Measurements from ENCODE around the gene GSN. TPM values are rescaled to one million over a fixed set of nuclear protein-coding genes. Genes with fewer than 3 reads are reported as not detected.

GSN gene
- total RNA-seq, 1 donor from 2014 or later, result 249 TPM

DNA sequence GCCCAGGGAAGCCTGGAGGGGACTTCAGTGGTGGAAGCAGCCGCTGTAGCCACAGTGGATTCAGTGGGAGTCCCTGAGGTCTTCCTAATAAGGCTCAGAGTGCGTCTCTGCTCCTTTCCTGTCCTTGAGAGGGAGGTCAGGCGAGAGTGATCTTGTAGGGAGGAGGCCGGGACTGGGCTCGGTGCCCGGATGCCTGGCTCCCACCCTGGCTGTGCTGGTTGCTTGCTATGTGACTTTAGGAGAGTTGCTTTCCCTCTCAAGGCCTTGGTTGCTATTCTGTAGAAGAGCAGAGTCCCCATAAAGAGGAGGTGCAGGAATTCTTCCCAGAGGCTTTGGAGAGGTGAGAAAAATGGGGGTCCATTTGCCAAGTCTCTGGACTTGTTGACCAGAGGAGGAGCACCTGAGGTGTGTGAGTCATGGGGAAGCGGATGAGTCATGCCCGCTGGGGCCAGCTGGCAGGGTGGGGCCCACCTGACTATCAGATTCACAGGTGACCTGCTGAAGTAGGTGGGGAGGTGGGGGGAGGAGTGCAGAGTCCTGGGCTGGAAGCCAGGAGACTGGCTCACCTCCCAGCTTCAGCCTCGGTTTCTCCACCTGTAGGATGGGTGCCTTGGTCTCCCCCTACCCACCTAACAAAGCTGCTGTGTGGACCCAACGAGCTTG, 13.8 kb downstream of the GSN start:
- H3K36me3 Mint-ChIP-seq (ENCODE audit: unreplicated experiment), result peaks cover 21% of the 10 kb centered on the region
- peak overlapping the region; percentile 54 for H3K27ac Mint-ChIP-seq (ENCODE audit: unreplicated experiment)
- no peak for TF ChIP-seq CTCF (IDR thresholded peaks at IDR 0.05)
- no peak for DNase-seq (ENCODE audit: extremely low spot score, unreplicated experiment)
- H3K4me1 Mint-ChIP-seq (ENCODE audit: unreplicated experiment), result peaks cover 84% of the 10 kb centered on the region
- no peak overlapping the region for H3K4me3 Mint-ChIP-seq (ENCODE audit: unreplicated experiment)
- H3K9me3 Mint-ChIP-seq (ENCODE audit: unreplicated experiment), result no peaks in the 10 kb centered on the region
- H3K27me3 Mint-ChIP-seq (ENCODE audit: unreplicated experiment), result no peaks in the 10 kb centered on the region

DNA sequence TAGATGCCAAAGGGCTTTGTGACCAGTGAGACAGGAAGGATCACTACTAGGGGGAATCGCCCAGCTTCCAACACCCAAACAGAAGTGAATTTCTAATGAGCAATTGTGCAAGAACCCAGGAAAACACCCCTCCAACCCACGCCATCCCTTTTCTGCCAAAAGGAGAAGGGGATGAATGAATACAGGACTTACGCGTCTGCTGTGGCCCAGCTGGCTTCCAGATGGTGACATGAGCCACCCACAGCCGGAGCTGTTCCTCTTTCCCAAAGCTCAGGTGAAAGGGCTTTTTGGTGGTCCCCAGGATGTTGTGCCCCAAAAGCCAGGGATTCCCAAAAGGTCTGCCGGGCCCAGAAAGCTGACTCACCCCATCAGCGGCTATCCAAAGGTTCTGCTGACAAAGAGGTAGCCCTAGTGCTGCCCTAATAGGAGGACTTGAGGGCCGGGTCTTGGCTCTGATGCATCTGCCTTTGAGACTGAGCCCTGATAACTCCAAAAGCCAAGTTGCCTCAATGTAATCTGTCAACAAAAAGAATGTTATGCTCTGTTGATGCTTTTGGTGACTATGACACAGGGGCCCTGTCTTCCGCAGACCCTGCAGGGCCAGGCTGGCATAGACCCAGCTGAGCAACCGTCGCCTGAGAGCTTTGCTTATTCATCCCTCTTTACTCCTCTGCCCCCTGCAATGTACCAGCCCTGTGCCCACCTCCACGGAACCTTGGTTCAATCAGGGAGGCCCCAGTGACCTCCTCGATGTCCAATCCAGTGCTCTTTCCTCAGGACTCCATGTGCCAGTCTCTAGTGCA, 14.5 kb downstream of the GSN start:
- no peaks in the 10 kb centered on the region for H3K27me3 Mint-ChIP-seq (ENCODE audit: unreplicated experiment)
- no peak for TF ChIP-seq CTCF (IDR thresholded peaks at IDR 0.05)
- peak overlapping the region; percentile 54 for H3K27ac Mint-ChIP-seq (ENCODE audit: unreplicated experiment)
- H3K36me3 Mint-ChIP-seq (ENCODE audit: unreplicated experiment), result peaks cover 21% of the 10 kb centered on the region
- no peaks in the 10 kb centered on the region for H3K9me3 Mint-ChIP-seq (ENCODE audit: unreplicated experiment)
- peaks cover 85% of the 10 kb centered on the region for H3K4me1 Mint-ChIP-seq (ENCODE audit: unreplicated experiment)
- no peak for DNase-seq (ENCODE audit: extremely low spot score, unreplicated experiment)
- H3K4me3 Mint-ChIP-seq (ENCODE audit: unreplicated experiment), result no peak overlapping the region

GRCh38 chr9:121283080-121283398, 15.1 kb downstream of the GSN start:
- no peak for DNase-seq (ENCODE audit: extremely low spot score, unreplicated experiment)
- Mint-ChIP-seq H3K9me3 (ENCODE audit: unreplicated experiment) (no peaks in the 10 kb centered on the region), H3K36me3 (ENCODE audit: unreplicated experiment) (peaks cover 22% of the 10 kb centered on the region), H3K4me3 (ENCODE audit: unreplicated experiment) (no peak overlapping the region), H3K27ac (ENCODE audit: unreplicated experiment) (peak overlapping the region; percentile 27), H3K27me3 (ENCODE audit: unreplicated experiment) (no peaks in the 10 kb centered on the region), H3K4me1 (ENCODE audit: unreplicated experiment) (peaks cover 84% of the 10 kb centered on the region)
- TF ChIP-seq CTCF (IDR thresholded peaks at IDR 0.05), result no peak

DNA sequence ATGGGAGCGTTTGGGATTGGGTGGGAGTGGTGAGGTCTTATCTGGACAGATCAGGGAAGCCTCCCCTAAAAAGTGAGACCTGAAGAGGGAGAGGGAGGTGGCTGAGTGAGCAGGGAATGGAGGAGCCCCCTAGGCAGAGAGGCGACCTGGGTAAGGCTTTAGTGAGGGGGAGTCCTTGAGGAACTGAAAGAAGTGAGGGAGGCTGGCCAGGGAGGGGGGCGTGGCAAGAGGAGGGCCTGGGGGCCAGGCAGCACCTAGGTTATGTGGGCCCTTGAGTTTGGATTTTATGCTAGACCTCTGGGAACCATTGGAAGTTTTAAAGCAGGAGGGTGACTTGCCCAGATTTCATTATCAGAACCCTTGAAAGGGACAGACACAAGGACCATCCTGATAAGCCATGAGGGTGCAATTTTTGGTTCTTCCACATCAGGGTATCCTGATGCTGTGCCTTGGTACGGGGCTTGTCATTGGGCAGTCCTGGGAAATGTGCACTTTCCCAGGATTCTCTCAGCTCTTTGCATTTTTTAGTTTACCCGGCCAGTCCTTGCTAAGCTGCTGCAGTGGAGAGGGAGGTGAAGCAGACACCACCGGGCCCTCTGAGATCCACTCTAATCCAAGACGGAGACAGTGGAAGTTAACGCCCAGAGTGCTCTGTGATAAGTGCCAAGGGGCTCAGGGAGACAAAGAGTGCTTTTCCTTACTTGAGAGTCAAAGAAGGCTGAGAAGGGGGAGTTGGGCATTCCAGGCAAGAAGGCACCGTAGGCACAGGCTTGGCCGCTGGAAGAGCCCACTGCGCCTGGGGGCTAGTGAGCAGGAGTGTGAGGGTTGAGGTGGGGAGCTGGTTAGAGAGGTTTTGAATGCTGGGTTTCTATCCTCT, 16.1 kb downstream of the GSN start:
- Mint-ChIP-seq H3K4me1 (ENCODE audit: unreplicated experiment) (peaks cover 84% of the 10 kb centered on the region), H3K9me3 (ENCODE audit: unreplicated experiment) (no peaks in the 10 kb centered on the region), H3K27me3 (ENCODE audit: unreplicated experiment) (no peaks in the 10 kb centered on the region), H3K4me3 (ENCODE audit: unreplicated experiment) (no peak overlapping the region), H3K36me3 (ENCODE audit: unreplicated experiment) (peaks cover 23% of the 10 kb centered on the region), H3K27ac (ENCODE audit: unreplicated experiment) (peak overlapping the region; percentile 84)
- no peak for TF ChIP-seq CTCF (IDR thresholded peaks at IDR 0.05)
- no peak for DNase-seq (ENCODE audit: extremely low spot score, unreplicated experiment)

Data from osteocyte (in vitro differentiated cells).